PC-3 (cell line): ENCODE results near the gene ARID5B.
A peak's percentile ranks its signal among the peaks of the same experiment; 100 is the strongest.

ENCODE experiments used
- CTCF ChIP-seq: fragments of 300-600 bp; sonication (generic); conservative IDR thresholded peaks from 2 replicates; pipeline ENCODE4 v1.5.1; 2017; ENCODE audit warnings: antibody characterized with exemption, low read depth, mild to moderate bottlenecking, low read length
- EZH2 ChIP-seq: fragments of 300-600 bp; sonication (generic); IDR thresholded peaks from one replicate; pipeline ENCODE4 v1.6.1; 2017; ENCODE audit warnings: antibody characterized with exemption, mild to moderate bottlenecking, low read length; ENCODE audit not compliant: unreplicated experiment

GRCh38 chr10:62038609-62039190 is 137.2 kb downstream of the ARID5B start:
- TF ChIP-seq CTCF: peak; percentile 100
- no peak for TF ChIP-seq EZH2
